IMR-90 (cell line): ENCODE measurements around the gene STPG4. TPM values are rescaled to one million over a fixed set of nuclear protein-coding genes. Genes with fewer than 3 reads are reported as not detected.

Source experiments
- ATAC-seq: fragments of 200-7000 bp; cut with Tn5 transposase; 2 replicates; pipeline ENCODE4 v1.9.1; 2020; ENCODE audit warnings: low read depth, mild to moderate bottlenecking, moderate library complexity
- BruUV-seq: library from RNA; stranded (reverse); fragments of 400-500 nt; replicated peaks from 2 replicates; lab custom pipeline; 2021; lab: Mats Ljungman, UMichigan
- CTCF ChIA-PET: fragments of 300-600 bp; formaldehyde crosslinking; extraction: SDS; loops from one replicate; lab custom pipeline; 2021; ENCODE audit warnings: antibody characterized with exemption; lab: Yijun Ruan, JAX
- POLR2A ChIA-PET: fragments of 300-600 bp; sonication (Branson Sonifier 250); formaldehyde crosslinking; loops from one replicate; lab custom pipeline; 2022; ENCODE audit warnings: antibody characterized with exemption; ENCODE audit not compliant: unreplicated experiment; lab: Charles Lee
- DNase-seq: peaks from one replicate; pipeline ENCODE4 v3.0.0; 2013
- H2AFZ ChIP-seq: replicated peaks from 2 replicates; pipeline ENCODE3; 2013; ENCODE audit warnings: low read length, mild to moderate bottlenecking; ENCODE audit not compliant: poor library complexity
- H2AK5ac ChIP-seq: 2 replicates; pipeline ENCODE4 v1.6.1; 2013; ENCODE audit warnings: low read depth, low read length, inconsistent platforms
- H2AK9ac ChIP-seq: replicated peaks from 2 replicates; pipeline ENCODE3; 2013; ENCODE audit warnings: mild to moderate bottlenecking, low read depth, low read length, moderate library complexity; ENCODE audit not compliant: poor library complexity
- H2BK120ac ChIP-seq: 2 replicates; pipeline ENCODE4 v1.6.1; 2013; ENCODE audit warnings: low read depth, low read length, inconsistent platforms
- H2BK15ac ChIP-seq: 3 replicates; pipeline ENCODE4 v1.6.1; 2013; ENCODE audit warnings: low read depth, low read length, inconsistent platforms
- H2BK20ac ChIP-seq: 2 replicates; pipeline ENCODE4 v1.6.1; 2013; ENCODE audit warnings: low read depth, mild to moderate bottlenecking, inconsistent platforms, low read length, moderate library complexity
- H2BK5ac ChIP-seq: 2 replicates; pipeline ENCODE4 v1.6.1; 2013; ENCODE audit warnings: mild to moderate bottlenecking, low read depth, low read length, inconsistent platforms; ENCODE audit not compliant: poor library complexity, severe bottlenecking
- H3K14ac ChIP-seq: replicated peaks from 2 replicates; pipeline ENCODE4 v1.6.1; 2013; ENCODE audit warnings: low read depth, low read length, inconsistent platforms
- H3K18ac ChIP-seq: 2 replicates; pipeline ENCODE4 v1.6.1; 2013; ENCODE audit warnings: low read depth, low read length, control low read depth
- H3K23ac ChIP-seq: 2 replicates; pipeline ENCODE4 v1.6.1; 2013; ENCODE audit warnings: low read depth, low read length, inconsistent platforms
- H3K27ac ChIP-seq: 2 replicates; pipeline ENCODE4 v1.5.1; 2013; ENCODE audit warnings: mild to moderate bottlenecking, control low read depth, low read length; ENCODE audit not compliant: insufficient read depth
- H3K27me3 ChIP-seq: 2 replicates; pipeline ENCODE4 v1.6.1; 2013; ENCODE audit warnings: low read length; ENCODE audit not compliant: control insufficient read depth, insufficient read depth
- H3K36me3 ChIP-seq: 2 replicates; pipeline ENCODE4 v1.6.1; 2013; ENCODE audit warnings: low read length, mixed read lengths; ENCODE audit not compliant: control insufficient read depth, insufficient read depth
- H3K4ac ChIP-seq: 2 replicates; pipeline ENCODE4 v1.6.1; 2013; ENCODE audit warnings: low read depth, low read length, inconsistent platforms
- H3K4me1 ChIP-seq: 2 replicates; pipeline ENCODE4 v1.6.1; 2013; ENCODE audit warnings: low read length, mixed read lengths; ENCODE audit not compliant: control insufficient read depth, insufficient read depth
- H3K4me2 ChIP-seq: 2 replicates; pipeline ENCODE4 v1.6.1; 2013; ENCODE audit warnings: low read depth, mild to moderate bottlenecking, control low read depth, low read length, moderate library complexity
- H3K4me3 ChIP-seq: 2 replicates; pipeline ENCODE4 v1.5.1; 2013; ENCODE audit warnings: low read depth, mild to moderate bottlenecking, control low read depth, low read length, moderate library complexity; ENCODE audit not compliant: insufficient read depth
- H3K56ac ChIP-seq: 2 replicates; pipeline ENCODE4 v1.6.1; 2013; ENCODE audit warnings: low read length, inconsistent platforms; ENCODE audit not compliant: insufficient read depth; ENCODE audit errors: extremely low read depth
- H3K79me1 ChIP-seq, 2 experiments: 2 replicates each; pipeline ENCODE4 v1.6.1; 2013; ENCODE audit warnings: low read length in 2 of 2, inconsistent platforms in 1 of 2, low read depth in 1 of 2
- H3K9ac ChIP-seq: 2 replicates; pipeline ENCODE4 v1.6.1; 2013; ENCODE audit warnings: low read depth, low read length, control low read depth
- H3K9me1 ChIP-seq: 2 replicates; pipeline ENCODE4 v1.6.1; 2013; ENCODE audit warnings: low read length, inconsistent platforms; ENCODE audit not compliant: insufficient read depth
- H3K9me3 ChIP-seq: 2 replicates; pipeline ENCODE4 v1.6.1; 2013; ENCODE audit warnings: low read length; ENCODE audit not compliant: control insufficient read depth, insufficient read depth
- H4K20me1 ChIP-seq: 2 replicates; pipeline ENCODE4 v1.6.1; 2013; ENCODE audit warnings: low read length, inconsistent platforms; ENCODE audit not compliant: insufficient read depth
- H4K5ac ChIP-seq: 2 replicates; pipeline ENCODE4 v1.6.1; 2013; ENCODE audit warnings: mild to moderate bottlenecking, low read depth, low read length, control low read depth
- H4K8ac ChIP-seq, 2 experiments: 2 replicates each; pipeline ENCODE4 v1.6.1; 2013; ENCODE audit warnings: low read depth in 2 of 2, low read length in 2 of 2, control low read depth in 1 of 2, inconsistent platforms in 1 of 2
- H4K91ac ChIP-seq: 2 replicates; pipeline ENCODE4 v1.6.1; 2013; ENCODE audit warnings: low read depth, low read length, inconsistent platforms; ENCODE audit not compliant: insufficient read depth
- CEBPB ChIP-seq: IDR thresholded peaks from 2 replicates; pipeline ENCODE4 v1.6.1; 2012; ENCODE audit warnings: low read depth, low read length, improper control_type of control experiment
- CTCF ChIP-seq: conservative IDR thresholded peaks from 2 replicates; pipeline ENCODE4 v1.5.1; 2012; ENCODE audit warnings: mild to moderate bottlenecking, low read depth, low read length, improper control_type of control experiment
- MAZ ChIP-seq: IDR thresholded peaks from 2 replicates; pipeline ENCODE4 v1.6.1; 2012; ENCODE audit warnings: low read depth, mild to moderate bottlenecking, low read length, improper control_type of control experiment, moderate library complexity, borderline replicate concordance
- POLR2A ChIP-seq: IDR thresholded peaks from 2 replicates; pipeline ENCODE4 v1.6.1; 2012; ENCODE audit warnings: mild to moderate bottlenecking, low read depth, low read length
- RFX5 ChIP-seq: IDR thresholded peaks from 2 replicates; pipeline ENCODE4 v1.8.0; 2012; ENCODE audit warnings: low read depth, mild to moderate bottlenecking, low read length, moderate library complexity
- SMC3 ChIP-seq: fragments of 150-350 bp; IDR thresholded peaks from 2 replicates; pipeline ENCODE4 v1.6.1; 2016; ENCODE audit warnings: low read depth, mild to moderate bottlenecking, antibody characterized with exemption, low read length, moderate library complexity
- WGBS, 2 experiments: methylation state at CpG; one replicate each; pipeline versions ENCODE4 v1.1.5 to v1.1.7; 2013; ENCODE audit warnings: missing lambda C conversion rate in 2 of 2; ENCODE audit not compliant: insufficient read length in 1 of 2; ENCODE audit errors: extremely low coverage in 2 of 2; 5-methylcytosine and 5-hydroxymethylcytosine counted together
- dilution Hi-C: fragments of 300-500 bp; cut with HindIII; formaldehyde crosslinking; loops from one replicate; pipeline ENCODE4 v1.14.3; 2018; ENCODE audit warnings: low sequenced_read_pairs; ENCODE audit not compliant: unreplicated experiment
- in situ Hi-C: fragments of 300-500 bp; cut with MboI; formaldehyde crosslinking; loops from 3 replicates; pipeline ENCODE4 v1.14.3; 2019; ENCODE audit warnings: low sequenced_read_pairs, inconsistent platforms, mixed read lengths
- intact Hi-C: fragments of 100-400 bp; cut with micrococcal nuclease; formaldehyde crosslinking; loops from 2 replicates; pipeline ENCODE4 v1.10.0; 2022
- polyA plus RNA-seq, 3 experiments: library from polyadenylated mRNA; depleted of rRNA; stranded (reverse); fragments of >200 nt; gene quantifications; 2 replicates each; pipeline ENCODE4 v1.2.3, GENCODE V29; 2012; ENCODE audit warnings: low replicate concordance in 1 of 3
- total RNA-seq: library from RNA; depleted of rRNA; stranded (reverse); fragments of >200 nt; gene quantifications from 2 replicates; pipeline ENCODE4 v1.2.3, GENCODE V29; 2012

Gene STPG4
- total and polyA plus RNA-seq, 2 of the 4 experiments (the other 2 are of a cell fraction): 0.12 to 0.18 TPM

GRCh38 chr2:47196046-47196445 is 40.9 kb upstream of the STPG4 start:
- no peaks in the 10 kb centered on the region for H3K27me3 ChIP-seq
- H3K4ac ChIP-seq: peak overlapping the region; percentile 48
- H2BK5ac ChIP-seq: no peak overlapping the region
- H3K36me3 ChIP-seq: no peaks in the 10 kb centered on the region
- H4K8ac ChIP-seq: peak overlapping the region in 1 of 2 experiments; percentile 25; a peak in 2 of 4 replicates
- H3K56ac ChIP-seq: no peak overlapping the region
- BruUV-seq: no TSS peak
- H2AK9ac ChIP-seq: no peak overlapping the region
- H4K91ac ChIP-seq: peak overlapping the region; percentile 20; the same call in 1 of the 2 replicates
- H2BK120ac ChIP-seq: peak overlapping the region; percentile 56
- CTCF ChIA-PET: no interaction called here
- H2AK5ac ChIP-seq: peak overlapping the region; percentile 76
- no peak overlapping the region for H3K4me2 ChIP-seq
- H4K20me1 ChIP-seq: no peaks in the 10 kb centered on the region
- dilution Hi-C loops (no loop called here), intact Hi-C loops (no loop called here), in situ Hi-C loops (no loop called here)
- peaks cover 27% of the 10 kb centered on the region for H3K9me1 ChIP-seq
- no peak for DNase-seq
- no peak overlapping the region for H2AFZ ChIP-seq
- no CpG with 5 or more reads among the region's 2 CpGs for WGBS, 2 experiments
- H3K79me1 ChIP-seq: peaks cover 6 to 48% of the 10 kb centered on the region in 2 experiments; a peak in 2 of 4 replicates
- H3K9ac ChIP-seq: no peak overlapping the region
- H4K5ac ChIP-seq: no peak overlapping the region; the same call in 1 of the 2 replicates
- POLR2A ChIA-PET: interaction anchor here (0.6 kb wide), 1 partner anchor 113 kb away, joined by 3 read pairs; no protein-coding TSS in a partner anchor
- H2BK15ac ChIP-seq: peak overlapping the region; percentile 65
- peak overlapping the region; percentile 68 for H2BK20ac ChIP-seq
- peak overlapping the region; percentile 36; the same call in 1 of the 2 replicates for H3K18ac ChIP-seq
- H3K9me3 ChIP-seq: no peaks in the 10 kb centered on the region
- peak overlapping the region; percentile 51 for H3K14ac ChIP-seq
- H3K4me3 ChIP-seq: no peak overlapping the region
- no peak for TF ChIP-seq CTCF
- TF ChIP-seq RFX5: no peak
- TF ChIP-seq CEBPB: no peak
- TF ChIP-seq MAZ: no peak
- no peak for TF ChIP-seq POLR2A
- no peak for TF ChIP-seq SMC3
- H3K4me1 ChIP-seq: peaks cover 37% of the 10 kb centered on the region
- H3K23ac ChIP-seq: no peak overlapping the region; the same call in 1 of the 2 replicates
- no peak overlapping the region for H3K27ac ChIP-seq
- no peak for ATAC-seq
